H9 (cell line): ENCODE measurements around the gene SNTG2. TPM values are rescaled to one million over a fixed set of nuclear protein-coding genes. Genes with fewer than 3 reads are reported as not detected.
A peak's percentile ranks its signal among the peaks of the same experiment; 100 is the strongest.
"Not testable (repeated sequence)": the region's sequence is repeated elsewhere in the genome, so short reads cannot be mapped to it uniquely, and the experiment has no call there.

Experiments used
- DNase-seq: peaks from one replicate; pipeline ENCODE4 v3.0.0-alpha.2; 2017
- H2AFZ ChIP-seq: one replicate; pipeline ENCODE4 v1.6.1; 2013; ENCODE audit warnings: mild to moderate bottlenecking, low read length, control low read depth, moderate library complexity
- H2AK5ac ChIP-seq: 2 replicates; pipeline ENCODE4 v1.6.1; 2013; ENCODE audit warnings: low read length, control low read depth, mixed read lengths; ENCODE audit not compliant: insufficient read length
- H2BK120ac ChIP-seq: one replicate; pipeline ENCODE4 v1.6.1; 2013; ENCODE audit warnings: low read depth, mild to moderate bottlenecking, low read length, control low read depth, inconsistent platforms; ENCODE audit not compliant: poor library complexity, severe bottlenecking
- H2BK12ac ChIP-seq: 2 replicates; pipeline ENCODE4 v1.6.1; 2013; ENCODE audit warnings: low read length, control low read depth, mixed read lengths, low read depth; ENCODE audit not compliant: insufficient read length
- H2BK15ac ChIP-seq: 2 replicates; pipeline ENCODE4 v1.6.1; 2013; ENCODE audit warnings: low read depth, low read length, control low read depth
- H2BK20ac ChIP-seq: one replicate; pipeline ENCODE4 v1.6.1; 2013; ENCODE audit warnings: low read depth, mild to moderate bottlenecking, low read length, control low read depth, inconsistent platforms; ENCODE audit not compliant: poor library complexity, severe bottlenecking
- H2BK5ac ChIP-seq: 2 replicates; pipeline ENCODE4 v1.6.1; 2013; ENCODE audit warnings: low read length, control low read depth, mixed read lengths; ENCODE audit not compliant: insufficient read length
- H3K14ac ChIP-seq: 2 replicates; pipeline ENCODE4 v1.6.1; 2013; ENCODE audit warnings: low read length, control low read depth; ENCODE audit not compliant: insufficient read depth
- H3K18ac ChIP-seq: 2 replicates; pipeline ENCODE4 v1.6.1; 2013; ENCODE audit warnings: low read depth, mild to moderate bottlenecking, mixed read lengths, low read length, control low read depth; ENCODE audit not compliant: insufficient read length
- H3K23ac ChIP-seq: 2 replicates; pipeline ENCODE4 v1.6.1; 2013; ENCODE audit warnings: low read length, control low read depth, mixed read lengths, low read depth; ENCODE audit not compliant: insufficient read length
- H3K23me2 ChIP-seq: 2 replicates; pipeline ENCODE4 v1.6.1; 2013; ENCODE audit warnings: low read depth, mild to moderate bottlenecking, mixed read lengths, low read length, control low read depth; ENCODE audit not compliant: insufficient read length, poor library complexity, severe bottlenecking
- H3K27ac ChIP-seq: 2 replicates; pipeline ENCODE4 v1.5.1; 2013; ENCODE audit warnings: low read length, control low read depth, mixed read lengths, low read depth; ENCODE audit not compliant: insufficient read length
- H3K27me3 ChIP-seq: 2 replicates; pipeline ENCODE4 v1.6.1; 2013; ENCODE audit warnings: low read length, control low read depth, inconsistent platforms; ENCODE audit not compliant: insufficient read depth
- H3K4ac ChIP-seq: 2 replicates; pipeline ENCODE4 v1.6.1; 2013; ENCODE audit warnings: low read depth, mild to moderate bottlenecking, control low read depth, inconsistent platforms, low read length, moderate library complexity
- H3K4me1 ChIP-seq: 2 replicates; pipeline ENCODE4 v1.6.1; 2013; ENCODE audit warnings: low read length, control low read depth, inconsistent platforms; ENCODE audit not compliant: insufficient read depth
- H3K4me2 ChIP-seq: 2 replicates; pipeline ENCODE4 v1.6.1; 2013; ENCODE audit warnings: low read length, control low read depth, mixed read lengths; ENCODE audit not compliant: insufficient read length, insufficient read depth
- H3K56ac ChIP-seq: 2 replicates; pipeline ENCODE4 v1.6.1; 2013; ENCODE audit warnings: low read depth, mild to moderate bottlenecking, mixed read lengths, low read length, control low read depth; ENCODE audit not compliant: insufficient read length
- H3K79me1 ChIP-seq: 2 replicates; pipeline ENCODE4 v1.6.1; 2013; ENCODE audit warnings: low read depth, mild to moderate bottlenecking, moderate library complexity, low read length, control low read depth, inconsistent platforms; ENCODE audit not compliant: insufficient read depth, poor library complexity, severe bottlenecking
- H3K79me2 ChIP-seq: 2 replicates; pipeline ENCODE4 v1.6.1; 2013; ENCODE audit warnings: low read length, control low read depth, inconsistent platforms; ENCODE audit not compliant: insufficient read depth
- H3K9ac ChIP-seq: 2 replicates; pipeline ENCODE4 v1.6.1; 2013; ENCODE audit warnings: low read length, control low read depth, mixed read lengths; ENCODE audit not compliant: insufficient read length; ENCODE audit errors: extremely low read depth
- H3K9me3 ChIP-seq: one replicate; pipeline ENCODE4 v1.6.1; 2013; ENCODE audit warnings: low read depth, low read length, inconsistent platforms; ENCODE audit not compliant: control insufficient read depth
- H3T11ph ChIP-seq: one replicate; pipeline ENCODE4 v1.6.1; 2013; ENCODE audit warnings: mild to moderate bottlenecking, low read length, control low read depth, inconsistent platforms
- H4K20me1 ChIP-seq: one replicate; pipeline ENCODE4 v1.6.1; 2013; ENCODE audit not compliant: control insufficient read depth, insufficient read length, insufficient read depth
- H4K5ac ChIP-seq: 2 replicates; pipeline ENCODE4 v1.6.1; 2013; ENCODE audit warnings: low read depth, mild to moderate bottlenecking, mixed read lengths, low read length, control low read depth; ENCODE audit not compliant: insufficient read length
- H4K8ac ChIP-seq: replicated peaks from 2 replicates; pipeline ENCODE4 v1.6.1; 2013; ENCODE audit warnings: low read length, control low read depth, mixed read lengths, low read depth; ENCODE audit not compliant: insufficient read length
- H4K91ac ChIP-seq: 2 replicates; pipeline ENCODE4 v1.6.1; 2013; ENCODE audit warnings: low read depth, mild to moderate bottlenecking, moderate library complexity, mixed read lengths, low read length, control low read depth; ENCODE audit not compliant: insufficient read length
- H3K27ac Mint-ChIP-seq, 3 experiments: 2 replicates in 2 of 3; 3 replicates in 1 of 3; pipeline ENCODE4 v1.8.0; 2020 to 2021; ENCODE audit warnings: mixed read lengths in 3 of 3, mild to moderate bottlenecking in 1 of 3, moderate library complexity in 1 of 3
- H3K27me3 Mint-ChIP-seq: 2 replicates; pipeline ENCODE4 v1.8.0; 2021; ENCODE audit warnings: low read depth, mild to moderate bottlenecking, moderate library complexity, mixed read lengths
- H3K36me3 Mint-ChIP-seq, 3 experiments: 2 replicates in 2 of 3; 3 replicates in 1 of 3; pipeline ENCODE4 v1.8.0; 2020 to 2021; ENCODE audit warnings: low read depth in 3 of 3, mixed read lengths in 3 of 3; ENCODE audit not compliant: insufficient read depth in 1 of 3
- H3K4me1 Mint-ChIP-seq, 2 experiments: 2 replicates each; pipeline ENCODE4 v1.8.0; 2020; ENCODE audit warnings: mixed read lengths in 2 of 2
- H3K4me3 Mint-ChIP-seq, 2 experiments: 2 replicates in 1 of 2; 3 replicates in 1 of 2; pipeline ENCODE4 v1.8.0; 2020 to 2021; ENCODE audit warnings: mild to moderate bottlenecking in 2 of 2, mixed read lengths in 2 of 2, moderate library complexity in 1 of 2
- H3K9me3 Mint-ChIP-seq, 2 experiments: 2 replicates in 1 of 2; 3 replicates in 1 of 2; pipeline ENCODE4 v1.8.0; 2020; ENCODE audit warnings: mild to moderate bottlenecking in 2 of 2, mixed read lengths in 2 of 2, moderate library complexity in 1 of 2
- WGBS: extraction: QIAGEN DNeasy Blood & Tissue Kit; methylation state at CpG from one replicate; pipeline ENCODE4 v1.1.7; 2013; ENCODE audit warnings: missing lambda C conversion rate, low lambda C conversion rate, mixed read lengths; ENCODE audit not compliant: insufficient read length; ENCODE audit errors: extremely low coverage; 5-methylcytosine and 5-hydroxymethylcytosine counted together
- total RNA-seq: library from RNA; stranded (reverse); gene quantifications from 2 replicates; pipeline ENCODE4 v1.2.1, GENCODE V29; 2021
- TF ChIP-seq, protein P1 (sequence below): fragments of 200-600 bp; sonication (generic); conservative IDR thresholded peaks from 3 replicates; pipeline ENCODE4 v1.8.0; 2021; ENCODE audit warnings: antibody characterized with exemption, mild to moderate bottlenecking

The SNTG2 gene
- total RNA-seq, 1 experiment from 2014 or later, result 13.2 TPM

DNA sequence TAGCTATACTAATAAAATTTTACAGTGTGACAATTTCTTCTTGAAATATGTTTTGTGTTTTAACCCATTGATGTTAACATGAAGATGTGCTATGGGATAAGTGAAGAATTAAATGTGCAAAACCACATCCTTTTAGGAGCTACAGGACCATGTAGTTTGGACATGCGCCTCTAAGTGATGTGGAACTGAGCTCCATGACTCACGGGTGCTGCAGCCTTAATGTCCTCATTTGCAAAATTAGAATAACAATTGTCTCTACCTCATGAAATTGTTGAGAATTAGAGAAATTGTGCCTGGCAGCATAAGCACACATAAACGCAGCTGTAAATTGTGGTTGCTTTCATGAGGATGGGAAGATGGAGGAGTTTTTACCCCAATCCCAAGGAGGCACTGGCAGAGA lies 431.0 kb downstream of the SNTG2 start:
- Histone ChIP-seq H2BK12ac (no peak overlapping the region), H2AFZ (no peak overlapping the region), H2AK5ac (no peak overlapping the region), H3K9ac (no peak overlapping the region), H3K23ac (no peak overlapping the region), H4K20me1 (no peaks in the 10 kb centered on the region), H3K79me2 (no peaks in the 10 kb centered on the region), H3K27me3 (no peaks in the 10 kb centered on the region), H3K23me2 (no peaks in the 10 kb centered on the region), H3K27ac (no peak overlapping the region), H4K5ac (no peak overlapping the region), H3K9me3 (no peaks in the 10 kb centered on the region), H3K14ac (no peak overlapping the region), H4K8ac (no peak overlapping the region), H3K4ac (no peak overlapping the region), H3K79me1 (no peaks in the 10 kb centered on the region), H3K4me2 (no peak overlapping the region), H2BK120ac (no peak overlapping the region), H3K18ac (no peak overlapping the region), H3K56ac (no peak overlapping the region), H3T11ph (no peak overlapping the region), H2BK20ac (no peak overlapping the region), H2BK15ac (no peak overlapping the region), H4K91ac (no peak overlapping the region), H2BK5ac (no peak overlapping the region), H3K4me1 (peaks cover 4% of the 10 kb centered on the region; the same call in 1 of the 2 replicates)
- H3K4me3 Mint-ChIP-seq, result no peak overlapping the region
- TF ChIP-seq, protein P1, sequence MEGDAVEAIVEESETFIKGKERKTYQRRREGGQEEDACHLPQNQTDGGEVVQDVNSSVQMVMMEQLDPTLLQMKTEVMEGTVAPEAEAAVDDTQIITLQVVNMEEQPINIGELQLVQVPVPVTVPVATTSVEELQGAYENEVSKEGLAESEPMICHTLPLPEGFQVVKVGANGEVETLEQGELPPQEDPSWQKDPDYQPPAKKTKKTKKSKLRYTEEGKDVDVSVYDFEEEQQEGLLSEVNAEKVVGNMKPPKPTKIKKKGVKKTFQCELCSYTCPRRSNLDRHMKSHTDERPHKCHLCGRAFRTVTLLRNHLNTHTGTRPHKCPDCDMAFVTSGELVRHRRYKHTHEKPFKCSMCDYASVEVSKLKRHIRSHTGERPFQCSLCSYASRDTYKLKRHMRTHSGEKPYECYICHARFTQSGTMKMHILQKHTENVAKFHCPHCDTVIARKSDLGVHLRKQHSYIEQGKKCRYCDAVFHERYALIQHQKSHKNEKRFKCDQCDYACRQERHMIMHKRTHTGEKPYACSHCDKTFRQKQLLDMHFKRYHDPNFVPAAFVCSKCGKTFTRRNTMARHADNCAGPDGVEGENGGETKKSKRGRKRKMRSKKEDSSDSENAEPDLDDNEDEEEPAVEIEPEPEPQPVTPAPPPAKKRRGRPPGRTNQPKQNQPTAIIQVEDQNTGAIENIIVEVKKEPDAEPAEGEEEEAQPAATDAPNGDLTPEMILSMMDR, result no peak
- H3K4me1 Mint-ChIP-seq, result peaks cover 2 to 8% of the 10 kb centered on the region in 2 experiments
- no peaks in the 10 kb centered on the region; a peak in 1 of 7 replicates for H3K36me3 Mint-ChIP-seq
- no peak for DNase-seq
- peaks cover 84% of the 10 kb centered on the region for H3K27me3 Mint-ChIP-seq
- H3K9me3 Mint-ChIP-seq, result peaks cover 0 to 7% of the 10 kb centered on the region in 2 experiments; a peak in 2 of 5 replicates
- no CpG with 5 or more reads among the region's 3 CpGs for WGBS
- H3K27ac Mint-ChIP-seq, result no peak overlapping the region

DNA sequence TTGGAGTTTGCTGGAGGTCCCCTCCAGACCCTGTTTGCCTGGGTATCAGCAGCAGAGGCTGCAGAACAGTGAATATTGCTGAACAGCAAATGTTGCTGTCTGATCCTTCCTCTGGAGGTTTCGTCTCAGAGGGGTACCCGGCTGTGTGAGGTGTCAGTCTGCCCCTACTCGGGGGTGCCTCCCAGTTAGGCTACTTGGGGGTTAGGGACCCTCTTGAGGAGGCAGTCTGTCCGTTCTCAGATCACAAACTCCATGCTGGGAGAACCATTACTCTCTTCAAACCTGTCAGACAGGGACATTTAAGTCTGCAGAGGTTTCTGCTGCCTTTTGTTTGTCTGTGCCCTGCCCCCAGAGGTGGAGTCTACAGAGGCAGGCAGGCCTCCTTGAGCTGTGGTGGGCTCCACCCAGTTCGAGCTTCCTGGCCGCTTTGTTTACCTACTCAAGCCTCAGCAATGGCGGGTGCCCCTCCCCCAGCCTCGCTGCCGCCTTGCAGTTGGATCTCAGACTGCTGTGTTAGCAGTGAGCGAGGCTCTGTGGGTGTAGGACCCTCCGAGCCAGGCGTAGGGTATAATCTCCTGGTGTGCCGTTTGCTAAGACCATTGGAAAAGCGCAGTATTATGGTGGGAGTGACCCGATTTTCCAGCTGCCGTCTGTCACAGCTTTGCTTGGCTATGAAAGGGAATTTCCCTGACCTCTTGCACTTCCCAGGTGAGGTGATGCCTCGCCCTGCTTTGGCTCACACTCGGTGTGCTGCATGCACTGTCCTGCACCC lies 437.5 kb downstream of the SNTG2 start:
- H2AFZ ChIP-seq, DNase-seq, H2BK5ac ChIP-seq, H3K9me3 Mint-ChIP-seq, H3K36me3 Mint-ChIP-seq, H3K4me1 ChIP-seq, H3K27ac ChIP-seq, H3K23ac ChIP-seq, H3K9me3 ChIP-seq, H4K8ac ChIP-seq, H2BK120ac ChIP-seq, H4K5ac ChIP-seq, H4K20me1 ChIP-seq, H3K23me2 ChIP-seq, H2BK20ac ChIP-seq, H3K14ac ChIP-seq, H3K56ac ChIP-seq, H3K4ac ChIP-seq, H3K79me2 ChIP-seq, H2BK12ac ChIP-seq, H3T11ph ChIP-seq, H3K27me3 ChIP-seq, H4K91ac ChIP-seq, H2BK15ac ChIP-seq, H2AK5ac ChIP-seq, H3K18ac ChIP-seq, H3K79me1 ChIP-seq: not testable (repeated sequence)
- Mint-ChIP-seq H3K4me3 (peak overlapping the region; percentile 71 to 77), H3K27me3 (peaks cover 86% of the 10 kb centered on the region), H3K4me1 (peaks cover 13 to 19% of the 10 kb centered on the region in 2 experiments), H3K27ac (peak overlapping the region in 2 of 3 experiments; percentile 75 to 91; a peak in 5 of 7 replicates)
- WGBS, result no CpG with 5 or more reads among the region's 18 CpGs
- H3K9ac ChIP-seq, result peak overlapping the region; percentile 9
- H3K4me2 ChIP-seq, result peak overlapping the region; percentile 43
